ENCODE data around the gene EML3.
"Not testable (repeated sequence)": the region's sequence is repeated elsewhere in the genome, so short reads cannot be mapped to it uniquely, and the experiment has no call there.

EML3 gene

DNA sequence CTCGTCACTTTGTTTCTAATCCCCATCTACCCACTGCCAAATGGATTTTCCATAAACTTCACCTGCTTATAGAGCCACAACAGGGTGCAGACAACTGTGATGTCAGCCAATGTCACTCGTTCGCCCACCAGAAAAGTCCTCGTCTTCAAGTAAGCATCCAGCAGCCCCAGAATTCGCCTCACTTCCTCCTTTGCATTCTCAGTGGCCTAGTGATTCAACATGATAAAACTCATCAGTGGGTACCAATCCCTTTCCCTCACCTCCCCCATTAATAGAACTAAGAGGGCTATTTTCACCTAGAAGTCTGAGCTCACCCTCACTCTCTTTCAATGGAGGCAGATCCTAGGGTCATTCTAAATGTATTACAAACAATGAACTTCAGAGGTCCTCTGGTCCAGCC is 41.7 kb downstream of the EML3 start:
- not testable (repeated sequence) for H3K4ac ChIP-seq (ENCODE audit: low read length); H3K9ac ChIP-seq (ENCODE audit: low read depth, low read length, poor library complexity); DNase-seq (ENCODE audit: low spot score); H3K4me3 ChIP-seq (ENCODE audit: low read length in 2 of 2); H4K91ac ChIP-seq (ENCODE audit: low read depth, low read length, poor library complexity); H3K9me3 ChIP-seq (replicated peaks in 1 of 2; ENCODE audit: control insufficient read depth in 2 of 2, insufficient read depth in 1 of 2, low read depth in 1 of 2, low read length in 2 of 2); H4K8ac ChIP-seq (ENCODE audit: low read depth, low read length); H3K18ac ChIP-seq (ENCODE audit: low read length); H3K23ac ChIP-seq (ENCODE audit: low read depth, low read length, poor library complexity); H3K27me3 ChIP-seq (ENCODE audit: control insufficient read depth in 3 of 3, insufficient read depth in 3 of 3, low read depth in 1 of 3, low read length in 3 of 3); H2BK15ac ChIP-seq (ENCODE audit: low read length); H2AK5ac ChIP-seq (ENCODE audit: low read depth, low read length); H2BK12ac ChIP-seq (ENCODE audit: low read length); H3K27ac ChIP-seq (replicated peaks; ENCODE audit: low read length); H2BK120ac ChIP-seq (ENCODE audit: low read depth, low read length); H2BK5ac ChIP-seq (ENCODE audit: low read length); H3K4me2 ChIP-seq (ENCODE audit: insufficient read depth, low read length, poor library complexity, severe bottlenecking); H3K14ac ChIP-seq (ENCODE audit: low read length); H2AFZ ChIP-seq (ENCODE audit: low read length)
- Histone ChIP-seq H3K36me3 (replicated peaks in 1 of 2; ENCODE audit: control insufficient read depth in 2 of 2, insufficient read depth in 2 of 2, low read length in 2 of 2) (peaks cover 37 to 84% of the 10 kb centered on the region in 2 donors), H3K4me1 (ENCODE audit: control insufficient read depth in 2 of 2, insufficient read depth in 1 of 2, low read depth in 1 of 2, low read length in 2 of 2) (peaks cover 7 to 15% of the 10 kb centered on the region in 2 donors), H3K79me1 (ENCODE audit: low read depth, low read length) (peaks cover 10% of the 10 kb centered on the region)
- WGBS, 2 donors (ENCODE audit: extremely low coverage in 2 of 2, insufficient read length in 2 of 2, insufficient replicate concordance in 1 of 2): no CpG with 5 or more reads among the region's 5 CpGs

DNA sequence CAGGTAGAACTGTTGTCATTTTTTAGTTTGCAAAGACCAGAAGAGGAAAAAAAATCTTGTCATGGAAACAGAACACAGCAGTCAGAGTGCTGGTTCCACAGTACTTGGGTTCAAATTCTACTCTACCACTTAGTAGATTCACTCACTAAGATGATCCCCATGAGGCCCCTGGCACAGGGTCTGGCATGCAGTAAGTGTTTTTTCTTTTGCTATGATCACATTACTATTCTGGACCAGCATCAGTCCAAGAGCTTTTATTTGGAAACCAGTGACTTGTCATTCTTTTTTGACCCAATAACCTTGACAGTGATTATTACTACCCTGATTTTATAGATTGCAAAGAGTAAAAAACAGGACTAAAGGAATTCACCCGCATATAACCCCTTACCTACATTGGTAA is 43.0 kb downstream of the EML3 start:
- H3K36me3 ChIP-seq (replicated peaks in 1 of 2; ENCODE audit: control insufficient read depth in 2 of 2, insufficient read depth in 2 of 2, low read length in 2 of 2): peaks cover 46 to 85% of the 10 kb centered on the region in 2 donors
- H3K4ac ChIP-seq (ENCODE audit: low read length): no peak overlapping the region

DNA sequence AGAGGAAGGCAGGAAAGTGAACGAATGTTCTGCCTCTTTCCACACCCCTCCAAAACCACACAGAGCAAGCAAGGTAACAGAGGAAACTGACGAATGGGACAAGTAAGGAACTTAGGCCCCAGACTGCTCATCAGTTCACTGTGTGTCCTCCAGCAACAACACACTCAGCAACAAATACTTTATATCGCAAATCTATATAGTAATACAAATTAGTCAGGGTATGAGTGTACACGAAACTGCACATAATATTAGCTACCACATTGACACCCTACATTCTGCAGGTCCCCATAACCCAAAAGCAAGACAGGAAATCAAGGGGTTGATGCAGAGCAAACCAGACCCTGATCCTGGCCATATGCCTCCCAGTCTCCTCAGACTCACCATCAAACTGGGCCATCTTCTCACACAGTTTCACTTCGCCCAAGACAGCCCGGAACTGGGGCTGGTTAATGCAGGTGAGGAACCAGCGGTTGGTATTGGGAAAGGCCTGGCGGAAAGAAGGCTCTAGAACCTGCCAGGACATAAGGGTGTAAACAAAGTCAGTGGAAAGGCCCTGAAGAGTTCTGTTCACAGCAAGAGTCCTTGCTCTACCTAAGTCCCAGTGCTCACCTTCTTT is 45.4 kb downstream of the EML3 start:
- no peak for DNase-seq (ENCODE audit: low spot score)
- Histone ChIP-seq H2BK120ac (ENCODE audit: low read depth, low read length) (no peak overlapping the region), H3K4ac (ENCODE audit: low read length) (no peak overlapping the region), H2BK15ac (ENCODE audit: low read length) (no peak overlapping the region), H3K9me3 (replicated peaks in 1 of 2; ENCODE audit: control insufficient read depth in 2 of 2, insufficient read depth in 1 of 2, low read depth in 1 of 2, low read length in 2 of 2) (no peaks in the 10 kb centered on the region), H3K36me3 (replicated peaks in 1 of 2; ENCODE audit: control insufficient read depth in 2 of 2, insufficient read depth in 2 of 2, low read length in 2 of 2) (peaks cover 49 to 96% of the 10 kb centered on the region in 2 donors), H3K4me1 (ENCODE audit: control insufficient read depth in 2 of 2, insufficient read depth in 1 of 2, low read depth in 1 of 2, low read length in 2 of 2) (peaks cover 0 to 2% of the 10 kb centered on the region in 2 donors), H3K27me3 (ENCODE audit: control insufficient read depth in 3 of 3, insufficient read depth in 3 of 3, low read depth in 1 of 3, low read length in 3 of 3) (no peaks in the 10 kb centered on the region), H2AFZ (ENCODE audit: low read length) (no peak overlapping the region), H4K91ac (ENCODE audit: low read depth, low read length, poor library complexity) (no peak overlapping the region), H4K8ac (ENCODE audit: low read depth, low read length) (no peak overlapping the region), H3K9ac (ENCODE audit: low read depth, low read length, poor library complexity) (no peak overlapping the region), H2BK5ac (ENCODE audit: low read length) (no peak overlapping the region), H3K27ac (replicated peaks; ENCODE audit: low read length) (no peak overlapping the region), H2AK5ac (ENCODE audit: low read depth, low read length) (no peak overlapping the region), H3K79me1 (ENCODE audit: low read depth, low read length) (peaks cover 6% of the 10 kb centered on the region), H3K4me2 (ENCODE audit: insufficient read depth, low read length, poor library complexity, severe bottlenecking) (no peak overlapping the region), H2BK12ac (ENCODE audit: low read length) (no peak overlapping the region), H3K18ac (ENCODE audit: low read length) (no peak overlapping the region), H3K23ac (ENCODE audit: low read depth, low read length, poor library complexity) (no peak overlapping the region), H3K4me3 (ENCODE audit: low read length in 2 of 2) (no peak overlapping the region), H3K14ac (ENCODE audit: low read length) (no peak overlapping the region)
- no CpG with 5 or more reads among the region's 8 CpGs for WGBS, 2 donors (ENCODE audit: extremely low coverage in 2 of 2, insufficient read length in 2 of 2, insufficient replicate concordance in 1 of 2)

More for the DNA sequence above, 43.0 kb downstream of the EML3 start:
- Histone ChIP-seq H3K14ac (ENCODE audit: low read length) (no peak overlapping the region), H3K18ac (ENCODE audit: low read length) (no peak overlapping the region), H2AK5ac (ENCODE audit: low read depth, low read length) (no peak overlapping the region), H3K27me3 (ENCODE audit: control insufficient read depth in 3 of 3, insufficient read depth in 3 of 3, low read depth in 1 of 3, low read length in 3 of 3) (no peaks in the 10 kb centered on the region), H4K8ac (ENCODE audit: low read depth, low read length) (no peak overlapping the region), H3K23ac (ENCODE audit: low read depth, low read length, poor library complexity) (no peak overlapping the region), H2AFZ (ENCODE audit: low read length) (no peak overlapping the region), H2BK15ac (ENCODE audit: low read length) (no peak overlapping the region), H3K4me1 (ENCODE audit: control insufficient read depth in 2 of 2, insufficient read depth in 1 of 2, low read depth in 1 of 2, low read length in 2 of 2) (peaks cover 5 to 9% of the 10 kb centered on the region in 2 donors), H3K4me2 (ENCODE audit: insufficient read depth, low read length, poor library complexity, severe bottlenecking) (no peak overlapping the region), H3K9ac (ENCODE audit: low read depth, low read length, poor library complexity) (no peak overlapping the region), H4K91ac (ENCODE audit: low read depth, low read length, poor library complexity) (no peak overlapping the region), H2BK5ac (ENCODE audit: low read length) (no peak overlapping the region), H2BK12ac (ENCODE audit: low read length) (no peak overlapping the region), H2BK120ac (ENCODE audit: low read depth, low read length) (no peak overlapping the region), H3K79me1 (ENCODE audit: low read depth, low read length) (peaks cover 8% of the 10 kb centered on the region), H3K9me3 (replicated peaks in 1 of 2; ENCODE audit: control insufficient read depth in 2 of 2, insufficient read depth in 1 of 2, low read depth in 1 of 2, low read length in 2 of 2) (no peaks in the 10 kb centered on the region), H3K4me3 (ENCODE audit: low read length in 2 of 2) (no peak overlapping the region), H3K27ac (replicated peaks; ENCODE audit: low read length) (no peak overlapping the region)
- DNase-seq (ENCODE audit: low spot score): no peak
- WGBS, 2 donors (ENCODE audit: extremely low coverage in 2 of 2, insufficient read length in 2 of 2, insufficient replicate concordance in 1 of 2): no CpG with 5 or more reads among the region's 1 CpG

DNA sequence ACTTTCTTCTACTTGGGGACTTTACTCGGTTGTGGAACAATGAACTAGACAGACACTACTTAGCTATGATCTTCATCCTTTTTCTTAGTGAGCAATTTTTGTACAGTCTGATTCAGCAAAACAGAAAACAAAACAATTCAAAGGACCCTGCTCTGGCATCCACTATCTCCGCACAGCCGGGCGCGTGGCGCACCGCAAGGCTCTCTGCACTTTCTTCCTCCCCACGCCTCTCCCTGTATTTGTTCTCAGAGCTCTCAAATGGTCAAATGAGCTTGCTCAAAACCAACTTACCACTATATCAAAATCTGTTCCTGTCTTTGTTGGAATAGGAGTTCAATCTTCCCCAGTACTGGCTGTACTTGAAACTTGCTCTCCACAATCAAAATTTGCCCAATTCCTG is 46.3 kb downstream of the EML3 start:
- Histone ChIP-seq H2AK5ac (ENCODE audit: low read depth, low read length) (no peak overlapping the region), H2BK120ac (ENCODE audit: low read depth, low read length) (no peak overlapping the region), H3K14ac (ENCODE audit: low read length) (no peak overlapping the region), H3K36me3 (replicated peaks in 1 of 2; ENCODE audit: control insufficient read depth in 2 of 2, insufficient read depth in 2 of 2, low read length in 2 of 2) (peaks cover 41 to 96% of the 10 kb centered on the region in 2 donors), H4K91ac (ENCODE audit: low read depth, low read length, poor library complexity) (no peak overlapping the region), H3K23ac (ENCODE audit: low read depth, low read length, poor library complexity) (no peak overlapping the region), H3K4me3 (ENCODE audit: low read length in 2 of 2) (no peak overlapping the region), H3K4me2 (ENCODE audit: insufficient read depth, low read length, poor library complexity, severe bottlenecking) (no peak overlapping the region), H3K27ac (replicated peaks; ENCODE audit: low read length) (no peak overlapping the region), H2BK5ac (ENCODE audit: low read length) (no peak overlapping the region), H2BK12ac (ENCODE audit: low read length) (no peak overlapping the region), H3K27me3 (ENCODE audit: control insufficient read depth in 3 of 3, insufficient read depth in 3 of 3, low read depth in 1 of 3, low read length in 3 of 3) (no peaks in the 10 kb centered on the region), H2AFZ (ENCODE audit: low read length) (no peak overlapping the region), H4K8ac (ENCODE audit: low read depth, low read length) (no peak overlapping the region), H2BK15ac (ENCODE audit: low read length) (no peak overlapping the region), H3K4me1 (ENCODE audit: control insufficient read depth in 2 of 2, insufficient read depth in 1 of 2, low read depth in 1 of 2, low read length in 2 of 2) (no peaks in the 10 kb centered on the region), H3K4ac (ENCODE audit: low read length) (no peak overlapping the region), H3K9me3 (replicated peaks in 1 of 2; ENCODE audit: control insufficient read depth in 2 of 2, insufficient read depth in 1 of 2, low read depth in 1 of 2, low read length in 2 of 2) (no peaks in the 10 kb centered on the region), H3K79me1 (ENCODE audit: low read depth, low read length) (peaks cover 1% of the 10 kb centered on the region), H3K9ac (ENCODE audit: low read depth, low read length, poor library complexity) (no peak overlapping the region), H3K18ac (ENCODE audit: low read length) (no peak overlapping the region)
- DNase-seq (ENCODE audit: low spot score): no peak
- WGBS, 2 donors (ENCODE audit: extremely low coverage in 2 of 2, insufficient read length in 2 of 2, insufficient replicate concordance in 1 of 2): no CpG with 5 or more reads among the region's 8 CpGs

Data from neuronal stem cell (in vitro differentiated cells).